UCSD-AML1 (cell line): ENCODE data around the gene RNU2-63P.
"Not testable (repeated sequence)": the region's sequence is repeated elsewhere in the genome, so short reads cannot be mapped to it uniquely, and the experiment has no call there.

Experiments
- DNase-seq: peaks from one replicate; lab custom pipeline; 2025; ENCODE audit not compliant: unreplicated experiment; lab: John Stamatoyannopoulos, UW

Gene RNU2-63P

GRCh38 chr2:87987473-87987872 lies 28.9 kb downstream of the RNU2-63P start:
- DNase-seq: not testable (repeated sequence)

- not testable (repeated sequence) for DNase-seq
Measured at GRCh38 chr2:87985902-87986301, 30.4 kb downstream of the RNU2-63P start.

GRCh38 chr2:87981182-87981581 lies 35.2 kb downstream of the RNU2-63P start:
- not testable (repeated sequence) for DNase-seq

- not testable (repeated sequence) for DNase-seq
Measured at GRCh38 chr2:87972385-87972784, 44.0 kb downstream of the RNU2-63P start.
